GM06990 (cell line): ENCODE results near the gene ZSCAN25.
"Not testable (repeated sequence)": the region's sequence is repeated elsewhere in the genome, so short reads cannot be mapped to it uniquely, and the experiment has no call there.

Experiments
- DNase-seq: peaks from one replicate; pipeline ENCODE4 v3.0.0-alpha.2; 2011; ENCODE audit not compliant: insufficient read length; ENCODE audit errors: extremely low read depth
- H3K27me3 ChIP-seq: replicated peaks from 2 replicates; pipeline ENCODE4 v1.6.0; 2011; ENCODE audit warnings: low read length; ENCODE audit not compliant: control insufficient read depth, insufficient read depth
- H3K36me3 ChIP-seq: 2 replicates; pipeline ENCODE4 v1.5.1; 2011; ENCODE audit warnings: low read length; ENCODE audit not compliant: control insufficient read depth, insufficient read depth
- H3K4me3 ChIP-seq: replicated peaks from 2 replicates; pipeline ENCODE4 v1.5.1; 2011; ENCODE audit warnings: low read depth, mild to moderate bottlenecking, control low read depth, low read length
- CTCF ChIP-seq: IDR thresholded peaks from 2 replicates; pipeline ENCODE4 v1.5.1; 2011; ENCODE audit warnings: low read length, control low read depth, mild to moderate bottlenecking, inconsistent platforms; ENCODE audit not compliant: insufficient read depth, poor library complexity, severe bottlenecking

The ZSCAN25 gene

GRCh38 chr7:99628471-99629465 lies 12.0 kb downstream of the ZSCAN25 start:
- Histone ChIP-seq H3K36me3 (peaks cover 40% of the 10 kb centered on the region), H3K4me3 (no peak overlapping the region), H3K27me3 (no peaks in the 10 kb centered on the region)
- no peak for TF ChIP-seq CTCF
- DNase-seq, result no peak

GRCh38 chr7:99629643-99630042 lies 12.9 kb downstream of the ZSCAN25 start:
- H3K4me3 ChIP-seq, result no peak overlapping the region
- no peak for DNase-seq
- TF ChIP-seq CTCF, result no peak
- H3K36me3 ChIP-seq, result peaks cover 37% of the 10 kb centered on the region
- no peaks in the 10 kb centered on the region for H3K27me3 ChIP-seq

- DNase-seq, result no peak
- peaks cover 25% of the 10 kb centered on the region for H3K36me3 ChIP-seq
- H3K4me3 ChIP-seq, result no peak overlapping the region
- no peaks in the 10 kb centered on the region for H3K27me3 ChIP-seq
- no peak for TF ChIP-seq CTCF
Observed at GRCh38 chr7:99631295-99632109, 14.8 kb downstream of the ZSCAN25 start.

- H3K27me3 ChIP-seq, result not testable (repeated sequence)
Observed at GRCh38 chr7:99637414-99637813, 20.7 kb downstream of the ZSCAN25 start.

GRCh38 chr7:99638731-99639130 lies 22.0 kb downstream of the ZSCAN25 start:
- Histone ChIP-seq H3K36me3 (peaks cover 2% of the 10 kb centered on the region), H3K27me3 (no peaks in the 10 kb centered on the region), H3K4me3 (no peak overlapping the region)
- no peak for TF ChIP-seq CTCF
- no peak for DNase-seq

More at GRCh38 chr7:99637414-99637813, 20.7 kb downstream of the ZSCAN25 start:
- not testable (repeated sequence) for H3K36me3 ChIP-seq, DNase-seq, H3K4me3 ChIP-seq

- no peak for TF ChIP-seq CTCF
- no peaks in the 10 kb centered on the region for H3K27me3 ChIP-seq
- no peak for DNase-seq
- H3K36me3 ChIP-seq, result no peaks in the 10 kb centered on the region; the same call in 1 of the 2 replicates
- H3K4me3 ChIP-seq, result no peak overlapping the region
Observed at GRCh38 chr7:99639267-99639666, 22.5 kb downstream of the ZSCAN25 start.
